ENCODE data around the gene SNX5. TPM values are rescaled to one million over a fixed set of nuclear protein-coding genes. Genes with fewer than 3 reads are reported as not detected.

SNX5 gene
- total RNA-seq, 2 donors from 2014 or later: 63.8 to 71.5 TPM

DNA sequence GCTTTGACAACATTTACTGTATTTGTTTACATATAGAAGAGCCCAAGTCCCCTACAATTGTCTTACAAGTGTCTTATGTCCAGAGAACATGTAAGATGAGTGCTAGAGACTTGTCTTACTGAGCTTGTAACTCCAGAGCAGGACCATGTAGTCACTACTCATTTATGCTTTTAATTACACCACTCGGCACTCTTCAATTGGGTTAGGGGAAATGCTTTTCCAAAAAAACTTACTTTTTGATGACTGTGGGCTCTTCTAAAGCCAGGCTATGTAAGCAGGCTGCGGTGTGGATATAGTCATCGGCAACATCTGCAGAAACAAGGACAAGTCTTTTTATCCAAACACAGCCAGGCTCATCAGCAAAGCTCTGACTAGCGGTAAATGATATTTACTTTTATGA, 18.7 kb downstream of the SNX5 start:
- DNase-seq: no peak
- no peak for ATAC-seq
- Mint-ChIP-seq H3K36me3 (ENCODE audit: low read depth) (peaks cover 9% of the 10 kb centered on the region), H3K4me3 (no peak overlapping the region), H3K4me1 (peaks cover 6% of the 10 kb centered on the region), H3K27me3 (no peaks in the 10 kb centered on the region), H3K27ac (no peak overlapping the region)
- no peaks in the 10 kb centered on the region for H3K9me3 ChIP-seq (ENCODE audit: control insufficient read depth, low read length, poor library complexity, severe bottlenecking)

GRCh38 chr20:17948442-17948841, 20.2 kb downstream of the SNX5 start:
- H3K36me3 Mint-ChIP-seq (ENCODE audit: low read depth): peaks cover 14% of the 10 kb centered on the region
- ATAC-seq: no peak
- H3K4me1 Mint-ChIP-seq: peaks cover 3% of the 10 kb centered on the region
- no peak overlapping the region for H3K27ac Mint-ChIP-seq
- H3K4me3 Mint-ChIP-seq: no peak overlapping the region
- no peaks in the 10 kb centered on the region for H3K27me3 Mint-ChIP-seq
- H3K9me3 ChIP-seq (ENCODE audit: control insufficient read depth, low read length, poor library complexity, severe bottlenecking): no peaks in the 10 kb centered on the region
- DNase-seq: no peak

GRCh38 chr20:17947474-17947815, 21.1 kb downstream of the SNX5 start:
- H3K4me1 Mint-ChIP-seq: peaks cover 3% of the 10 kb centered on the region
- no peak overlapping the region for H3K4me3 Mint-ChIP-seq
- ATAC-seq (no peak), DNase-seq (no peak)
- no peaks in the 10 kb centered on the region for H3K9me3 ChIP-seq (ENCODE audit: control insufficient read depth, low read length, poor library complexity, severe bottlenecking)
- H3K27me3 Mint-ChIP-seq: no peaks in the 10 kb centered on the region
- peaks cover 11% of the 10 kb centered on the region for H3K36me3 Mint-ChIP-seq (ENCODE audit: low read depth)
- no peak overlapping the region for H3K27ac Mint-ChIP-seq

DNA sequence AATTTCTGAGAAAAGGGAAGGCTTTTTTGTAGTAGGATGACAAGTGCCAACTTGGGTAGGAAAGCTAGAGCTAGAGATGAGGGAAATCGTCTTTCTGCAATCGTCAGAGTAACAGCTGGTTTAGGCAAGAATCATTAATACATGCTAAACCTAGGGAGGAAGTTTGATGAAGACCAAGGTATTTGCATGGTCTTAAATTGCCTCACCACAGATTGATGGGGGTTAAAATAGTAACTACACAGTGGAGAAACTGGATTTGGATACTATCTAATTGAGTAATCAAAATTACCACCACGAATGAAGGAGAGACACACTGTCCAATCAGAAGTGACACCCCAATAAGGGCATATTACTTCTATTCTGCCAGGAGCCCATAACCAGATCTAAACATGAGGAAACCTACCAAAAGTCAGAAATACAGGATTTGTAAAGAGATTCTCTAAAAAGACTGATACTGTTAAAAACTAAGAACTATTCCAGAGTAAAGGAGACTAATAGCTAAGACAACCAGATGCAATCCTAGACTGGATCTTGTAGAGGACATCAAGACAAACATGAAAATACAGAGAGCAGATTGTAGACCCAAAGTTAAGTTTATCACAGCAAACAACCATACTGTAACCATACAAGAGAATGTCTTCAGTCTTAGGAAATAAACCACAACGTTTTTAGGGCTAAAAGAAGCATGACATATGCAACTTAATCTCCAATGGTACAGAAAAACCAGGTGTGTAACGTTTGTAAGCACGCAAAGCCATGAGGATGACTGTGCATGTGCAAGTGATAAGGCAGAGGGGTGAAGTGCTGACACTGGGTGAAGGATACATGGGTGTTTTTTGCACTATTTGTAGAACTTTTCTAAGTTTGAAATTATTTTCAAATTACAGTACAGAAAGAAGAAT, 21.8 kb downstream of the SNX5 start:
- no peaks in the 10 kb centered on the region for H3K9me3 ChIP-seq (ENCODE audit: control insufficient read depth, low read length, poor library complexity, severe bottlenecking)
- Mint-ChIP-seq H3K4me3 (no peak overlapping the region), H3K4me1 (peaks cover 3% of the 10 kb centered on the region), H3K36me3 (ENCODE audit: low read depth) (peaks cover 12% of the 10 kb centered on the region), H3K27me3 (no peaks in the 10 kb centered on the region), H3K27ac (no peak overlapping the region)
- ATAC-seq (no peak), DNase-seq (no peak)

DNA sequence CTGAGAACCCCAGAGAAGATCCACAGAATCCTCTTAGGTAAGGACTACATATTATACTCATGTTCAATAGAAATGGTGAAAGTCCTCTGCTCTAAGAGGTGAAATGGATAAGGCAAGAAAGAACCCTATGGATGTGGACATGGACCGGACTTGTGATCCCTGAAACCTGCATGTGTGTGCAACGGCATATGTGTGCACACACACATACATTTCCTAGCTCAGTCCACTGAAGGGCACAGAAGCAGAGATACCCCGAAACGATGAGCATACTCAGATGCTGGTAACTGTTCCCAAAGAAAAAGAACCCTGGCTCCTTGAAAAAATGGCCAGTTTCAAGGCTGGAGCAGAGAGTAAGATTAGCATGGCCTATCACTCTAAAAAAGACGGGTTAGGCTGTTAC, 22.6 kb downstream of the SNX5 start:
- Mint-ChIP-seq H3K27ac (no peak overlapping the region), H3K36me3 (ENCODE audit: low read depth) (peaks cover 12% of the 10 kb centered on the region), H3K4me3 (no peak overlapping the region), H3K27me3 (no peaks in the 10 kb centered on the region), H3K4me1 (peaks cover 3% of the 10 kb centered on the region)
- DNase-seq (no peak), ATAC-seq (no peak)
- H3K9me3 ChIP-seq (ENCODE audit: control insufficient read depth, low read length, poor library complexity, severe bottlenecking): no peaks in the 10 kb centered on the region

DNA sequence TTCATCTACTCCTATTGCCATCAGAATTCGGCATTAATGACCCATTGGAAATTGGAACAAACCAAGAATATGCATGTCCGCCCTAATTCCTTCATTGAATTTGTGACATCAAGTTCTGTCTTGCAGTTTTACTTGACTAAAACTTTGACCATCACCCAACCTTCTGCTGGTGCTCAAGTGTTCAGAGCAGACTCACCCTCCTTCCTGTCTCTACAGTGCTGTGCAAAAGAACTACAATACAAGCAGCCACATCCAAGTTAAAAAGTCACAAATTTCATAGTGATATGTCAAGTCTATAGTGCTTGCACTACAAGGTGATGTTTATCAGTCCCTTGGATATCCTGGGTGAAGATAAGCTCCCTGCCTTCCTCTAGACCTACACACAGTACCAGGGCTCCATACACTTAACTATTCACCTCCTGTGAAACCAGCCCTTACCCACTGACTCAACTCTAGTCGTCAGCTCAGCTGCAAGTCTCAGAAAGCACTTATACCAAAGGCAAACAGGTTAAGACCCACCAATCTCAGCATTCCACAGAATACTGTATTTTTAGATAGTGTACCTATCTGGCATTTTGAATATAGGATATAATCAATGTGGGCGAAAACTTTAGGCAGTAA, 23.6 kb downstream of the SNX5 start:
- no peaks in the 10 kb centered on the region for H3K9me3 ChIP-seq (ENCODE audit: control insufficient read depth, low read length, poor library complexity, severe bottlenecking)
- Mint-ChIP-seq H3K36me3 (ENCODE audit: low read depth) (peaks cover 12% of the 10 kb centered on the region), H3K4me3 (no peak overlapping the region), H3K27ac (peak overlapping the region; percentile 51), H3K27me3 (no peaks in the 10 kb centered on the region), H3K4me1 (peaks cover 3% of the 10 kb centered on the region)
- DNase-seq (no peak), ATAC-seq (no peak)

- H3K36me3 Mint-ChIP-seq (ENCODE audit: low read depth): peaks cover 10% of the 10 kb centered on the region
- H3K27me3 Mint-ChIP-seq: no peaks in the 10 kb centered on the region
- H3K4me3 Mint-ChIP-seq: no peak overlapping the region
- peaks cover 8% of the 10 kb centered on the region for H3K4me1 Mint-ChIP-seq
- no peak for DNase-seq
- no peak for ATAC-seq
- H3K27ac Mint-ChIP-seq: no peak overlapping the region
- no peaks in the 10 kb centered on the region for H3K9me3 ChIP-seq (ENCODE audit: control insufficient read depth, low read length, poor library complexity, severe bottlenecking)
These were observed 25.3 kb downstream of the SNX5 start for GRCh38 chr20:17943343-17943742.

DNA sequence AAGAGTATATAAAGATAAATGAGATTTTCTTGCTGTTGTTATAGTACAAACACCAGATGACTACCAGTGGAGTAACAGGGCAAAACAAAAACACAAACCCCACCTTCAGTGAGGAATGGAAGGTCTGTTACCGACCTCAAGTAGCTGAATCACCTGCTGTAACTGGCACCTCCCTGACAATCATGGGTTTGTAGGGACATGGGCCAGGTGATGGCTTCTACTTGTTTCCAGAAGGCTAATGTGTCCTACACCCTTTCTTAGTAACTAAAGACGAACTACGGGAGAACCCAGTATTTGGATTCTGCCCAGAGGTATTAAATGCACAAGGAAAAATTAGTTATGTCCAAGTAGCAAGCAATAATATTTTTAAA, 26.8 kb downstream of the SNX5 start:
- DNase-seq (no peak), ATAC-seq (no peak)
- Mint-ChIP-seq H3K27me3 (no peaks in the 10 kb centered on the region), H3K27ac (no peak overlapping the region), H3K4me1 (peaks cover 8% of the 10 kb centered on the region), H3K4me3 (no peak overlapping the region), H3K36me3 (ENCODE audit: low read depth) (peaks cover 10% of the 10 kb centered on the region)
- H3K9me3 ChIP-seq (ENCODE audit: control insufficient read depth, low read length, poor library complexity, severe bottlenecking): no peaks in the 10 kb centered on the region

DNA sequence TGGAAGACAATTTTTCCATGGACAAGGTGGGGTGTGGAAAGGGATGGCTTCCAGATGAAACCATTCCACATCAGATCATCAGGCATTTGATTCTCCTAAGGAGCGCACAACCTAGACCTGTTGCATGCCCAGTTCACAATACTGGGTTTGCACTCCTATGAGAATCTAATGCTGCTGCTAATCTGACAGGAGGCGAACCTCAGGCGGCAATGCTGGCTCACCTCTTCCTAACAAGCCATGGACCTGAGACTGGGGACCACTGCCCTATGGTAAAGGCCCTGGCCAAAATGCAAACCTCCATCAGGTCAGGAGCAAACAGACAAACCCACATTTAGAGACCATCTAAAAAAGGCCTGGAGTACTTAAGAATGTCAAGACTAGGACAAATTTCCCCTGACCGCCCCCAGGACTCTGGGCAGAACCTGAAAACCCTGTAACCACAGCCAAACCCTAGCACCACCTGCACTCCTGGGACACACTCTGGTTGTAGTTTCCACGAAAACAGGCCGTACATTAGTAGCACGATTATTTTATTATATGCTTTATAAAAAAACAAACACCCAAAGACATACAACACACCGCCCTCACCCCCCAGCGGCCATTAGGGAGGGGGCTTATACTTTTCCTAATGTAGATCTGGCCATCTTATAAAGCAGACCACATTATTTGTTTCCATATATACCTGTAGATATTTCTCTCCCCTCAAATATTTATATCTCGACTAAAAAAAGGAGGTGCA, 27.3 kb downstream of the SNX5 start:
- H3K9me3 ChIP-seq (ENCODE audit: control insufficient read depth, low read length, poor library complexity, severe bottlenecking): no peaks in the 10 kb centered on the region
- Mint-ChIP-seq H3K27me3 (no peaks in the 10 kb centered on the region), H3K4me1 (peaks cover 8% of the 10 kb centered on the region), H3K4me3 (no peak overlapping the region), H3K36me3 (ENCODE audit: low read depth) (peaks cover 9% of the 10 kb centered on the region), H3K27ac (no peak overlapping the region)
- DNase-seq (no peak), ATAC-seq (no peak)

DNA sequence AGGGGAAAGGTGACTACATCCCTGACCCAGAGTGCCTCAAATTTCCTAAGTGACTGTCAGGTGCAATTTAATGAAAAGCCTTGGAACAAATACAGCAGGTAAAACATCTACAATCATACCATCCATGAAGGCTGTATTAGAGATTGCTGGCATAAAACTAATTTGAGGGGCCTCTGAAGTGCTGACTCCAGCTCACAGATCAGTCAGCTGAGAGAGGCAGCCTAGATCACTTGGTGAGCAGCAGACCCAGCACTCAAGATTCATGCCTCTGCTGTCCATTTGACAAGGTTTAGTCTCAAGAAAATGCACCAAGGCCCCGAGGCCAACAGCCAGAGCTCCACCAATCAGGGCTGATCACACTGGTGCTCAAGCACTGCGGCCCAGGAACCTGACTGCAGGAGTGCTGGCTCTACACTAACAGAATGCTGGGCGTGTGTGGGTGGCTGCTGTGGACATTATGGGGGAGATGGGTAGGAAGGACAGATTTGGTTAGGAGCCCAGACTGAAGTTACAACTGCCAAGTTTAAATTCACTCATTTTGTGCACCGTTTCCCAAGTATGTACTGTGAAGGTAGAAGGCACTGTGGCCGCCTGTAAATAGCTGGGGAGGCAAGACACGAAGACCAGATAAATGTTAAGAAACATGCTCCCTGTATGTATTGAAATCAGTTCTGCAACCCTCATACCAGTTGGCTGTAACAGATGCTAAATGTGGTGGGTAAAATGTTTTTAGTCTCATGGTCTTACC, 28.2 kb downstream of the SNX5 start:
- DNase-seq (no peak), ATAC-seq (no peak)
- H3K9me3 ChIP-seq (ENCODE audit: control insufficient read depth, low read length, poor library complexity, severe bottlenecking): no peaks in the 10 kb centered on the region
- Mint-ChIP-seq H3K4me1 (peaks cover 8% of the 10 kb centered on the region), H3K27ac (peak overlapping the region; percentile 75), H3K27me3 (no peaks in the 10 kb centered on the region), H3K36me3 (ENCODE audit: low read depth) (peaks cover 9% of the 10 kb centered on the region), H3K4me3 (no peak overlapping the region)

DNA sequence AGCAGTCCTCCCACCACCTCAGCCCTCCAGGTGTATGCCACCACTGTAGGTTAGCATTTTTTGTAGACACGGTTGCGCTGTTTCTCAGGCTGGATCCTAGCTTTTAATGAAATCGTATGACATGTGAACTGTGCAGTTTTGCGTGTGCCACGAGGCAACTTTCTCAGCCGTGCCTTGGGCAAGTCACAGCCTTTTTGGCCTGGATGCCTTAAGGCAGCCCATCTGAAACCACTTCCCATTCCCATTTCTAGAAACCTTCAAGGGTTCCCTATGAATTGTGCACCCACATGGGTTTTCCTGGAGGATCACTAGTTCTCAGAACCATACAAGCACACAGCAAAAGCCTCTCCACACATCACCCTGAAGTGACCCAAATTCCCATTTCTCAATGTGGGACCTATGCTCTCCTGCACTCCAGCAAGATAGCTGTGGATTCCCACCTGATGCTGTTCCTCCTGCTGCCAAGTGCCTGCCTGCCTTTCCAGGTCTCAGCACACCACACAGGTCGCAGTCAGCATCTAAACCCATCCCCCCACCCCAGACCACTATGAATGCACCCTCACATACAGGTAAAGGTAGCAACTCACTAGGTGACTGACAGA, 28.9 kb downstream of the SNX5 start:
- H3K4me3 Mint-ChIP-seq: peak overlapping the region; percentile 19
- peak overlapping the region; percentile 75 for H3K27ac Mint-ChIP-seq
- DNase-seq: no peak
- H3K9me3 ChIP-seq (ENCODE audit: control insufficient read depth, low read length, poor library complexity, severe bottlenecking): no peaks in the 10 kb centered on the region
- ATAC-seq: peak; percentile 14
- H3K36me3 Mint-ChIP-seq (ENCODE audit: low read depth): peaks cover 5% of the 10 kb centered on the region
- peaks cover 8% of the 10 kb centered on the region for H3K4me1 Mint-ChIP-seq
- H3K27me3 Mint-ChIP-seq: no peaks in the 10 kb centered on the region

GRCh38 chr20:17938871-17939619, 29.5 kb downstream of the SNX5 start:
- Mint-ChIP-seq H3K27ac (peak overlapping the region; percentile 75), H3K36me3 (ENCODE audit: low read depth) (peaks cover 4% of the 10 kb centered on the region), H3K27me3 (no peaks in the 10 kb centered on the region), H3K4me1 (peaks cover 8% of the 10 kb centered on the region), H3K4me3 (no peak overlapping the region)
- DNase-seq (peak; percentile 23 to 38 (median 32)), ATAC-seq (peak; percentile 92)
- H3K9me3 ChIP-seq (ENCODE audit: control insufficient read depth, low read length, poor library complexity, severe bottlenecking): no peaks in the 10 kb centered on the region

All from T-helper 17 cell (primary cell).